NOMO-1 treated with DMSO at 0.1 percent for 48 hours (cell line): Measurements from ENCODE around the gene DMXL1.
"Not testable (repeated sequence)": the region's sequence is repeated elsewhere in the genome, so short reads cannot be mapped to it uniquely, and the experiment has no call there.

Source experiments
- DNase-seq: peaks from one replicate; lab custom pipeline; 2025; ENCODE audit not compliant: unreplicated experiment; lab: John Stamatoyannopoulos, UW

Gene DMXL1

GRCh38 chr5:119190470-119191095 lies 119.7 kb downstream of the DMXL1 start:
- DNase-seq, result no peak

DNA sequence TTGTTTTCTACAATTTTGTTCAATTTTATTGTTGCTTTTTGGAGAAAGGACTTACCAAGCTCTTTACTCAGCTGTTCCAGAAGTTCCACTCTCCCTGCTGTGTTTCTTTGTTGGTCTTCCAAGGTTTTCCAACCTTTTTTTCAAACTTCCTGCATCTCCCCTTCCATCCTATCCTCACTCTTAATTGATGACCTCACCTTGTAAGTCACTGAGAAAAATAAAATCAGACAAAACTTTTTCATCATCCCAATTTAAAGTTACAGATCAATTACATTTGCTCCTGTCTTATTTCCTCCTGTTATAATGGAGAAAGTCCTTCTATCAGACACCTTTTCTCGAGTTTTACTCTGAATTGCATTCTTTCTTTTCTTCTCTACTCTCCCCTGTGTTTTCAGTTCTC lies 121.1 kb downstream of the DMXL1 start:
- no peak for DNase-seq

- peak; percentile 54 for DNase-seq
Measured at GRCh38 chr5:119200795-119201194, 129.9 kb downstream of the DMXL1 start.

DNA sequence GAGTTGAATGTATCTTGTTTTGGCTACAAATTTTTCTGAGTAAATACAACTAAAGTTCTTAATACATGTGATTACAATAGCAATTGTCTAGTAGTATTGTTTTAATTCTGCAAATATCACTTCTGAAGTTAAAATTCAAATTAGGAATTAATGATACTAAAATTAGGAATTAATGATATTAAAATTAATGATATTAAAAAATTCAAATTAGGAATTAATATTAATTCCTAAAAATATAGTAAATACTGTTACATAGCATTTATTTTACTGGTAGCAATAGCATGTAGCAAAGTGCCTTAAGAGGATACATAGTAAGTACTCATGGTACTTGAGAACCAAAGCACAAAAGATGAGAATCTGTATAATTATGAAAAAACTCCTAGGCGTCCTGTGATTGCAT lies 136.2 kb downstream of the DMXL1 start:
- DNase-seq, result no peak

DNA sequence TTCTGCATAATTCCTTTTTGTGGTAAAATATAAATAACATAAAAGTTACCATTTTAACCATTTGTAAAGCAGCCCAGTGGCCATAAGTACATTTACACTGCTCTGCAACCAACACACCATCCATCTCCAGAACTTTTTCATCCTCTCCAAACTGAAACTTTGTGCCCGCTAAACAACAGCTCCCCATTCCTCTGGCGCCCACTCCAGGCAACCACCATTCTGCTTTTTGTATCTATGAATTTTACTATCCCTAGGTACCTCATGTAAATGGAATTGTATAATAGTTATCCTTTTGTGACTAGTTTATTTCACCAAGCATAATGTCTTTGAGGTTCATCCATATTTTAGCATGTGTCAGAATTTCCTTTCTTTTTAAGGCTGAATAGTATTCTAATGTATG lies 141.1 kb downstream of the DMXL1 start:
- DNase-seq, result no peak

GRCh38 chr5:119212676-119213075 lies 141.8 kb downstream of the DMXL1 start:
- DNase-seq, result no peak

- no peak for DNase-seq
Measured at GRCh38 chr5:119217183-119217582, 146.3 kb downstream of the DMXL1 start.

DNA sequence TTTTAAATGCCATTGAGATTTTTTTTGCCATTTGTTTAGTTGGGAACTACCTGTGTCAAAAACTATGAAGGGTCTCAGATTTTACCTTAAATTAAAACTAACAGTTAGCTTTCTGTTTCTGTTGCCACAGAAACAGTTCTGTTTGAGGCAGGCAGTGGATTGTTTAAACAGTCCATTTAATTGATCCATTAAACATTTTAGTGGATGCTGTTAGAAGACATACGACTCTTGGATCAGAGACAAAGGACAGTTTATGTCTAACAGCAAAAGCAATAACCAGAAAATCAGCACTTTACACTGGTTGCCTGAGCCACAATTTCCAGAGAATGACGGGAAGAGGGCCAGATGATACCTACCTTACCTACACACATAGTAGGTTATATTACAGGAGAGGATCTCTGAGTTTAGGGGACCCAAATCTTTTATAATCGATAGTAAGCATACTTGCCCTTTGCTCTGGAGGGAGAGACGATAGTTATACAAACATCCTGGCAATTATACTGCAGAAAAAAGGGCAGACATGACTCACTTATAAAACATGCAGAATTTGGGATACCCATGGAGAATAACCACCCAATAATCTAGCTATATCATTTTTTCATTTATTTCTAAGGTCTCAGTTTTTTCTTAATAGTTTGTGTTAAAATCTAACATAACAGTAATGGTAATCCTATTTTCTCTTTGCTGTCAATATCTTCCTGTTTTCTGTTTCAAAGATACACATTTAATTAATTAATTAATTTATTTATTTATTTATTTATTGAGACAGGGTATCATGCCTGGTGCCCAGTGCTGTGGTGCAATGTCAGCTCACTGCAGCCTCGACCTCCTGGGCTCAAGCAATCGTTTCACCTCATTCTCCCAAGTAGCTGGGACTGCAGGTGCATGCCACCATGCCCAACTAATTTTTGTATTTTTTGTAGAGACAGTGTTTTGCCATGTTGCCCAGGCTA lies 148.2 kb downstream of the DMXL1 start:
- DNase-seq, result no peak

DNA sequence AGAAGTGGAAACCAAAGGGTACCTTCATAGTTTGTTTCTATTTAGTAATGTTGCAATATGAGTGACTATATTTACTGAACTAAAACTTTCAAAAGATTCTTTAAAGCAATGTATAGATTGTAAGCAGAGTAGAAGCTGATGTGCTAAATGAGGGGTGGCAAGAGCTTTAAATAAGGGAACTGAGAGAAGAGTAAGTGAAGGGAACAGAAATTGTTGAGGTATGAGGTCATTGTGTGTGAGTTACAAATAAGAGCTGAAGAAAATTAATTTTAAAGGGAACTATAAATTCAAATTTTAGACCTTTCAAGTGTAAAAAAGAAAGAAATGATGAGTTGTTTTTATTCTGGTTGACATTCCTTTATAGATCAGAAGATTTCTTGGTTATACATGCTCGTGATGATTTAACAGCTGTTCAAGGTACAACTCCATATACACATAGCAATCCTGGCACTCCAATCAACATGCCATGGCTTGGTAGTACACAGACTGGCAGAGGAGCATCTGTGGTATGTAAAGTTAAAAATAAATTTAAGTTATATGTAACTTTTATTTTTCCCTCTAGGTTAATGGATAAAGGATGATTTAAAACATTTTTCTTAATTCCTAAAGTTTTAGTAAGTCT lies 149.8 kb downstream of the DMXL1 start:
- peak; percentile 32 for DNase-seq

- no peak for DNase-seq
Measured at GRCh38 chr5:119221330-119221729, 150.4 kb downstream of the DMXL1 start.

DNA sequence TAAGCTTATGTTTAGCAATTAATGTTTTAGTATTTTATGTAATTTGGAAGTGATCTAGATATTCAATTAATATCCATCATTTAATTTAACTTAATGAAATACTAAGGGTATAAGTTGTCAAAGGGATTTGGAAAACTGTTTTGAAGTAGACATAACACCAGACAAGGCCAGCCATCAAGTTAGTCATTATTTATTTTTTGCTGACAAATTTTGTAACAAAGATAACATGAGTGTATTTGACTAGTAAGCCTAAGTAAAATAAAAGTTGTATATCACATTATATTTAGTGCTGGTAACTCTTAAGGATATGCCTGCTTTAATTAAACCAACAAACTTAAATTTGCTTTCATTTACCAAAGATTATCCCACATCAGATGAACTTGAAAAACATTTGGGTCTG lies 159.1 kb downstream of the DMXL1 start:
- no peak for DNase-seq

DNA sequence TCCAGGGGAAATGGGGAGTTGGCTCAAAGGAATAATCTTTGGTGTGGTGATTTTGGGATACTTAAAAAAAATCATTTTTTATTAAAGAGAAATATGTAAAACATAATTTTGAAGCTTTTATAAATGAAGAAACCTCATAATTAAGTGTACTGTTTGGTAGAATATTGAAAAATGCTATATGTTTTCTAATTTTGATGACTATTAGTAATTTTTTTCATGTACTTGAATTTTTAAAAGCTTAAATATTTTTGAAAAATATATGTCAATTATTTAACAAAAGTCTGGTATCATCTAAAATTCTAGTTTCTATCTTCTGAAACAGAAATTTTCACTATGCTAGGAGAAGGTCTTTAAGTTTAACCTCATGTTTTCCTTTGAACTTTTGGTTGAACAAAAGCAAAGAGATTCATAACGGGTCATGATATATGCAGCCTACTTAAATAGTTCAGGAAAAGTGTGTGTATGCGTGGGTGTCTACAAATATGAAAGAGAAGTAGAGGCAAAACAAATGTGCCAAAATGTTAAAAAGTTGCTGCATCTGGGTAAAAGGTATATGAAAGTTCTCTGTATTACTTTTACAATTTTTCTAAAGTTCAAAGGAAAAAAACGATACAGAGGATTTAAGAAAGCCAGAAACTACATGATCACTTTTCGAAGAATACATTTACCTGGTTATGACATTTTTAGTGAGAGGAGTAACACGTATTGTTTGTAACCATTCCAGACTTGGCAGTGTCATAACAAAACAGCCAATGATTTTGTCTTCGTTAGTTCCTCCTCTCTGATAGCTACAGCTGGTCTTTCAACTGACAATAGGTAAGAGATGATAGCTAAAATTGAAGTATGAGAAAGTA lies 167.6 kb downstream of the DMXL1 start:
- DNase-seq, result no peak

DNA sequence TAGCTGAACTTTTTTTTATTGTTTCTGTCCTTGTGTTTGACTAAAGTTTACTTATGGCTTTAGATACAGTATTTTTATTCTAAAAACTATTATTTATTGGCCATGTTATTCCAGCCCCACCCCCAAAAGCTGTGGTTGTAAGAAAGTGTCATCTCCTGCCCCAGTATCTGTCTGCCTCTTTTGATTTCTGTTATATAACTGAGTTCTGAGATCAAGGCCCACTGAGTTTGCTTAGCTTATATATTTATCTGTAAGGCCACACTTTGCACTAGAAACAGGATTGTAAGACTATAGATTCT lies 168.2 kb downstream of the DMXL1 start:
- no peak for DNase-seq

DNA sequence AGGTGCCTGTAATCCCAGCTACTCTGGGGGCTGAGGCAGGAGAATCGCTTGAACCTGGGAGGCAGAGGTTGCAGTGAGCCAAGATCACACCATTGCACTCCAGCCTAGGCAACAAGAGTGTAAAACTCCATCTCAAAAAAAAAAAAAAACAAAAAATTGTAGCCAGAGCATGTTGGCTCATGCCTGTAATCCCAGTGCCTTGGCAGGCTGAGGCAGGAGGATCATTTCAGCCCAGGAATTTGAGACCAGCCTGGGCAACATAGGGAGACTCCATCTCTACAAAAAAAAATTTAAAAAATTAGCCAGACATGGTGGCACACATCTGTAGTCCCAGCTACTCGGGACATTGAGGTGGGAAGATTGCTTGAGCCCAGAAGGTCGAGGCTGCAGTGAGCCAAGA lies 168.9 kb downstream of the DMXL1 start:
- DNase-seq, result not testable (repeated sequence)

- no peak for DNase-seq
Measured at GRCh38 chr5:119243888-119244287, 173.0 kb downstream of the DMXL1 start.

DNA sequence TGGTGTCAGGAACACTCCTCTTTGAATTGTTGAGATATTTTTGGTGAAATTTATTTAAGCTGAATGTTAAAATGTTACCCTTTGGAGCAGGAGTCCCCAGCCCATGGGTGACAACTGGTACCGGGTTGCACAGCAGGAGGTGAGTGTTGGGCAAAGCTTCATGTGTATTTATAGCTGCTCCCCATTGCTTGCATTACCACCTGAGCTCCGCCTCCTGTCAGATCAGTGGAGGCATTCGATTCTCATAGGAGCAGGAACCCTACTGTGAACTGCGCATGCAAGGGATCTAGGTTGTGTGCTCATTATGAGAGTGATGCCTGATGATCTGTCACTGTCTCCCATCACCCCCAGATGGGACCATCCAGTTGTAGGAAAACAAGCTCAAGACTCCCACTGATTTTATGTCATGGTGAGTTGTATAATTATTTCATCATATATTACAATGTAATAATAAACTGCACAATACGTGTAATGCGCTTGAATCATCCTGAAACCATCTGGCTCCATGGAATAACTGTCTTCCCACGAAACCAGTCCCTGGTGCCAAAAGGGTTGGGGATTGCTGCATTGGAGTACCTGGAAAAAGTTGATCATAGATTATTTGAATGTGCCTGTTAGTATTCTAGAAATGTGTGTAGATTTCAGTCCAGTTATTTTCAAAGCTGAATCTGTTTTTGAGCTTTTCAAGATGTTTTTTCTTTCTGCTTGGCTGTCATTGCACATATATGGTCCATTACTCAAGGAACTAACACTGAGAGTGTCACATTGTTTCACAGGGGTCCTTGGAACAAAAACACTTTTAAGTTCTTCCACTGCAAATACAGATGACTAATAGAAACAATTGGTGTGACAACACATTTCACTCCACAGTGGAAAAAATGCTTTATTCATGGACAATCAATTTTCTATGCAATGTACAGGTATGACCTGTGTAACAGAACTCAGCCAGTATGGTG lies 180.3 kb downstream of the DMXL1 start:
- DNase-seq, result no peak

- DNase-seq, result peak; percentile 10
Measured at GRCh38 chr5:119255571-119256356, 184.9 kb downstream of the DMXL1 start.

DNA sequence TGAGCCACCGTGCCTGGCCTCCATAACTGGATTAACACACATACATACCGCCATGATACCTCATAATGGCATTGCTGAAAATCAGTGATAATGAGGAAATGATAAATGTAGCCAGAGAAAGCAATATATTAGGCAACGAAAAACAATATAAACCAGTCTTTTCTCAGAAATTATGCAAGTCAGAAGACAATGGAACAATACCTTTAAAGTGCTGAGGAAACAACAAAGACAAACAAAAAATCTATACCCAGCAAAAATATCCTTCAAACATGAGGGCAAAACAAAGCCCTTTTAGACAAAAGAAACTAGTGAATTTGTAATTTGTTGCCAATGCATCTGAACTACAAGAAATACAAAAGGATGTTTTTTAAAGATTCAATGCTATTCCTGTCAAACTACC lies 186.7 kb downstream of the DMXL1 start:
- DNase-seq, result no peak

- DNase-seq, result no peak
Measured at GRCh38 chr5:119263639-119264038, 192.8 kb downstream of the DMXL1 start.
